Hippocampal formation (tissue), 2 donors: Measurements from ENCODE around the gene KNSTRN.

ENCODE experiments used
- DNase-seq, 2 donors: peaks; one replicate each; lab custom pipeline; 2025; lab: John Stamatoyannopoulos, UW

KNSTRN gene

GRCh38 chr15:40429068-40429710, 46.7 kb downstream of the KNSTRN start:
- DNase-seq, result no peak

GRCh38 chr15:40430271-40430805, 47.8 kb downstream of the KNSTRN start:
- no peak for DNase-seq

GRCh38 chr15:40435023-40435709, 52.6 kb downstream of the KNSTRN start:
- DNase-seq, result no peak

- DNase-seq, result no peak
These were observed 53.2 kb downstream of the KNSTRN start for GRCh38 chr15:40435710-40436089.

GRCh38 chr15:40436116-40436891, 53.8 kb downstream of the KNSTRN start:
- DNase-seq, result no peak

- no peak for DNase-seq
These were observed 54.6 kb downstream of the KNSTRN start for GRCh38 chr15:40436892-40437751.

- no peak for DNase-seq
These were observed 55.5 kb downstream of the KNSTRN start for GRCh38 chr15:40437752-40438687.

GRCh38 chr15:40438712-40439111, 56.2 kb downstream of the KNSTRN start:
- DNase-seq, result no peak

GRCh38 chr15:40439461-40439959, 57.0 kb downstream of the KNSTRN start:
- no peak for DNase-seq

- no peak for DNase-seq
These were observed 57.6 kb downstream of the KNSTRN start for GRCh38 chr15:40439960-40440742.

- DNase-seq, result peak; percentile 94 to 98
These were observed 58.4 kb downstream of the KNSTRN start, which contains the start of gene BAHD1 for GRCh38 chr15:40440743-40441564. BAHD1 (plus strand) TSS chr15:40440953; CDS start chr15:40458465, 17,512 bp downstream.

- no peak for DNase-seq
These were observed 59.3 kb downstream of the KNSTRN start for GRCh38 chr15:40441565-40442531.

GRCh38 chr15:40443255-40443654, 60.7 kb downstream of the KNSTRN start:
- no peak for DNase-seq

GRCh38 chr15:40443846-40444245, 61.3 kb downstream of the KNSTRN start:
- DNase-seq, result no peak
